Coronary artery (tissue), 2 donors: ENCODE measurements around the gene MMP11.

Experiments
- DNase-seq: peaks from one replicate; pipeline ENCODE4 v3.0.0-alpha.2; 2017; ENCODE audit warnings: low spot score
- H3K27ac ChIP-seq, 2 donors: fragments of 200-600 bp; sonication (generic); one replicate each; pipeline ENCODE4 v1.5.1; 2016 to 2019
- H3K4me3 ChIP-seq: fragments of 200-600 bp; sonication (generic); 2 replicates; pipeline ENCODE4 v1.5.1; 2016; ENCODE audit warnings: mild to moderate bottlenecking, moderate library complexity
- CTCF ChIP-seq: fragments of 200-600 bp; sonication (generic); IDR thresholded peaks from one replicate; pipeline ENCODE4 v1.5.1; 2019; ENCODE audit warnings: antibody characterized with exemption

Gene MMP11

GRCh38 chr22:23801886-23802377 lies 29.3 kb downstream of the MMP11 start:
- Histone ChIP-seq H3K27ac (no peak overlapping the region), H3K4me3 (no peak overlapping the region)
- TF ChIP-seq CTCF: no peak
- DNase-seq: no peak

GRCh38 chr22:23803001-23803819 lies 30.6 kb downstream of the MMP11 start:
- Histone ChIP-seq H3K27ac (no peak overlapping the region), H3K4me3 (no peak overlapping the region)
- DNase-seq: no peak
- no peak for TF ChIP-seq CTCF

GRCh38 chr22:23804781-23805291 lies 32.2 kb downstream of the MMP11 start:
- TF ChIP-seq CTCF: no peak
- Histone ChIP-seq H3K27ac (no peak overlapping the region), H3K4me3 (no peak overlapping the region)
- no peak for DNase-seq

GRCh38 chr22:23806837-23807236 lies 34.2 kb downstream of the MMP11 start:
- DNase-seq: no peak
- Histone ChIP-seq H3K4me3 (no peak overlapping the region), H3K27ac (no peak overlapping the region)
- no peak for TF ChIP-seq CTCF

GRCh38 chr22:23812378-23812777 lies 39.7 kb downstream of the MMP11 start:
- DNase-seq: no peak
- TF ChIP-seq CTCF: no peak
- no peak overlapping the region for H3K4me3 ChIP-seq
- no peak overlapping the region for H3K27ac ChIP-seq

GRCh38 chr22:23815541-23816155 lies 43.0 kb downstream of the MMP11 start:
- no peak overlapping the region for H3K27ac ChIP-seq
- TF ChIP-seq CTCF: no peak
- no peak for DNase-seq

More at GRCh38 chr22:23815541-23816155, 43.0 kb downstream of the MMP11 start:
- H3K4me3 ChIP-seq: no peak overlapping the region
